ENCODE data around the gene ASCL4. TPM values are rescaled to one million over a fixed set of nuclear protein-coding genes. Genes with fewer than 3 reads are reported as not detected.

The ASCL4 gene
- total and polyA plus RNA-seq, 2 experiments from 2014 or later = 0.30 TPM; not detected in 1

DNA sequence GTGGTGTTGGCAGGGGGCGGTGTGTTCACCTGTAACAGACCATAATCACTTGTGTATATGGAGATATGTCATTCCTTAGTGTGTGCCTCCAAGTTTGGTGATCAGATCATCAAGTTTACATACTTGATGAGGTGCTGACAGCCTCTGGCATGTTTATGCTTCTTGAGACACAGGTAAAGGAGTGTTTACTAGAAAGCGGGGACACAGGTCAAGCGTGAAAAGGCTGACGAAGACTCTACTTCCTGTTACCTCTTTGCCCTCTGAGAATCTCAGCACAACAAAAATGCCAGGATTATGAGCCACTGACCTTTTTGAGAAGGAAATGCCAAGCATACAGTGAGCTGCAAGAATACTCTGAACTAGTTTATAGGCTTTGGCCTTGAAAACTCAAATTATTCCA, 43.1 kb upstream of the ASCL4 start:
- no peaks in the 10 kb centered on the region for H3K4me1 ChIP-seq (ENCODE audit: insufficient read depth)
- H3K27me3 ChIP-seq = no peaks in the 10 kb centered on the region
- TF ChIP-seq EZH2 (IDR thresholded peaks at IDR 0.05; ENCODE audit: borderline replicate concordance) = no peak
- TF ChIP-seq, protein P1, sequence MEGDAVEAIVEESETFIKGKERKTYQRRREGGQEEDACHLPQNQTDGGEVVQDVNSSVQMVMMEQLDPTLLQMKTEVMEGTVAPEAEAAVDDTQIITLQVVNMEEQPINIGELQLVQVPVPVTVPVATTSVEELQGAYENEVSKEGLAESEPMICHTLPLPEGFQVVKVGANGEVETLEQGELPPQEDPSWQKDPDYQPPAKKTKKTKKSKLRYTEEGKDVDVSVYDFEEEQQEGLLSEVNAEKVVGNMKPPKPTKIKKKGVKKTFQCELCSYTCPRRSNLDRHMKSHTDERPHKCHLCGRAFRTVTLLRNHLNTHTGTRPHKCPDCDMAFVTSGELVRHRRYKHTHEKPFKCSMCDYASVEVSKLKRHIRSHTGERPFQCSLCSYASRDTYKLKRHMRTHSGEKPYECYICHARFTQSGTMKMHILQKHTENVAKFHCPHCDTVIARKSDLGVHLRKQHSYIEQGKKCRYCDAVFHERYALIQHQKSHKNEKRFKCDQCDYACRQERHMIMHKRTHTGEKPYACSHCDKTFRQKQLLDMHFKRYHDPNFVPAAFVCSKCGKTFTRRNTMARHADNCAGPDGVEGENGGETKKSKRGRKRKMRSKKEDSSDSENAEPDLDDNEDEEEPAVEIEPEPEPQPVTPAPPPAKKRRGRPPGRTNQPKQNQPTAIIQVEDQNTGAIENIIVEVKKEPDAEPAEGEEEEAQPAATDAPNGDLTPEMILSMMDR (IDR thresholded peaks at IDR 0.05; ENCODE audit: poor library complexity) = no peak
- no peak for TF ChIP-seq EZH2phosphoT487 (IDR thresholded peaks at IDR 0.05; ENCODE audit: low read depth, severe bottlenecking, unreplicated experiment)
- no peak overlapping the region for H3K4me2 ChIP-seq
- H3K9me3 ChIP-seq (ENCODE audit: low read depth) = no peaks in the 10 kb centered on the region
- no peak for DNase-seq (ENCODE audit: low spot score)
- no peak overlapping the region for H2AFZ ChIP-seq
- H3K36me3 ChIP-seq (replicated peaks; ENCODE audit: insufficient read depth, low read depth) = peaks cover under 1% of the 10 kb centered on the region
- peaks cover 4% of the 10 kb centered on the region for H4K20me1 ChIP-seq (ENCODE audit: insufficient read depth, poor library complexity, severe bottlenecking)
- H3K4me3 ChIP-seq = no peak overlapping the region
- WGBS (ENCODE audit: low lambda C conversion rate, missing lambda C conversion rate) = 75% methylated on average over 4 of the region's 4 CpGs
- no peak overlapping the region for H3K27ac ChIP-seq
- no peaks in the 10 kb centered on the region for H3K9me2 ChIP-seq (replicated peaks; ENCODE audit: insufficient read depth)
- no peaks in the 10 kb centered on the region for H3K79me2 ChIP-seq

DNA sequence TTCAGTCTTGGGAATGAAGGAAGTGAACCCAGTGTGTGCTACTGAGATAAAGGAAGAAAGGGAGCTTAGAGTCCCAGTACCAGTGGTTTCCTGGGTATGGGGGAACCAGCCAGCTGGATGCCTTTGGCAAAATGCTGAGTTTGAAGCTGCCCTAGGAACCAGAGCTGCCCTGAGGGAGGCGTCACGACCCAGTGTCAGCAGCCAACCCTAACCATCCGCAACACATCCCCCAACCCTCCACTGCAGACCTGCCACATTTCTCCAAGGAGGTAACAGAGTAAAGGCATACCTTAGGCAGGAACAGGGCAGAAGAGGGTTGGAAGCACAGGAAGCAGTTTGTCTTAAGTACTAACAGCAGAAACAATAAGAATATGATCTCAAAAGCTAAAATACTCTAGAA, 42.1 kb upstream of the ASCL4 start:
- H3K27me3 ChIP-seq = no peaks in the 10 kb centered on the region
- DNase-seq (ENCODE audit: low spot score) = no peak
- H3K36me3 ChIP-seq (replicated peaks; ENCODE audit: insufficient read depth, low read depth) = peaks cover 3% of the 10 kb centered on the region
- TF ChIP-seq EZH2phosphoT487 (IDR thresholded peaks at IDR 0.05; ENCODE audit: low read depth, severe bottlenecking, unreplicated experiment) (no peak), EZH2 (IDR thresholded peaks at IDR 0.05; ENCODE audit: borderline replicate concordance) (no peak)
- TF ChIP-seq, protein P1 (IDR thresholded peaks at IDR 0.05; ENCODE audit: poor library complexity) = no peak
- H3K27ac ChIP-seq = no peak overlapping the region
- H3K9me3 ChIP-seq (ENCODE audit: low read depth) = no peaks in the 10 kb centered on the region
- no peaks in the 10 kb centered on the region for H3K9me2 ChIP-seq (replicated peaks; ENCODE audit: insufficient read depth)
- 89% methylated on average over 3 of the region's 3 CpGs for WGBS (ENCODE audit: low lambda C conversion rate, missing lambda C conversion rate)
- H3K4me1 ChIP-seq (ENCODE audit: insufficient read depth) = no peaks in the 10 kb centered on the region
- H3K4me3 ChIP-seq = no peak overlapping the region
- H3K79me2 ChIP-seq = no peaks in the 10 kb centered on the region
- no peak overlapping the region for H3K4me2 ChIP-seq
- H2AFZ ChIP-seq = no peak overlapping the region
- H4K20me1 ChIP-seq (ENCODE audit: insufficient read depth, poor library complexity, severe bottlenecking) = peaks cover 4% of the 10 kb centered on the region

DNA sequence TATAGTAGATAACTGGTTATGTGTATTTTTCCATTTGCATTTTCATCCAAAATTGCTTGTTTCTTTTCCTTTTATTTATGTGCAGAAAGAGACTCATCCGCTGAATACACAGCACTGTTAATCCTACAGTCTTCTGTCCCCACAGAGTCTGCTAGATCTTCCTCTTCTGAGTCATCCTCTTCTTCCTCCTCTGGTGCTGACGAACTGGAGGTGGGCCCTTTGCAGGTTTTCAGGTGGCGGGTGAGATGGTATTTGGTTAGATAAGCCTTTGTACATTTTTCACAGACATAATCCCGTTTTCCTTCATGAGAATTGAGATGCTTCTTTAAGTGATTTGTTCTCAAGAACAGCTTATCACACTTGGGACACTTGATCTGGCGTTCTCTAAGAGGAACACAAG, 40.4 kb upstream of the ASCL4 start:
- H3K36me3 ChIP-seq (replicated peaks; ENCODE audit: insufficient read depth, low read depth) = peaks cover 3% of the 10 kb centered on the region
- H3K4me2 ChIP-seq = no peak overlapping the region
- no peaks in the 10 kb centered on the region for H3K27me3 ChIP-seq
- TF ChIP-seq EZH2phosphoT487 (IDR thresholded peaks at IDR 0.05; ENCODE audit: low read depth, severe bottlenecking, unreplicated experiment) (no peak), EZH2 (IDR thresholded peaks at IDR 0.05; ENCODE audit: borderline replicate concordance) (no peak)
- TF ChIP-seq, protein P1 (IDR thresholded peaks at IDR 0.05; ENCODE audit: poor library complexity) = no peak
- H3K27ac ChIP-seq = no peak overlapping the region
- no peaks in the 10 kb centered on the region for H3K9me3 ChIP-seq (ENCODE audit: low read depth)
- H4K20me1 ChIP-seq (ENCODE audit: insufficient read depth, poor library complexity, severe bottlenecking) = peaks cover 4% of the 10 kb centered on the region
- WGBS (ENCODE audit: low lambda C conversion rate, missing lambda C conversion rate) = 88% methylated on average over 5 of the region's 5 CpGs
- H2AFZ ChIP-seq = no peak overlapping the region
- no peaks in the 10 kb centered on the region for H3K4me1 ChIP-seq (ENCODE audit: insufficient read depth)
- no peak overlapping the region for H3K4me3 ChIP-seq
- H3K79me2 ChIP-seq = no peaks in the 10 kb centered on the region
- no peaks in the 10 kb centered on the region for H3K9me2 ChIP-seq (replicated peaks; ENCODE audit: insufficient read depth)
- no peak for DNase-seq (ENCODE audit: low spot score)

DNA sequence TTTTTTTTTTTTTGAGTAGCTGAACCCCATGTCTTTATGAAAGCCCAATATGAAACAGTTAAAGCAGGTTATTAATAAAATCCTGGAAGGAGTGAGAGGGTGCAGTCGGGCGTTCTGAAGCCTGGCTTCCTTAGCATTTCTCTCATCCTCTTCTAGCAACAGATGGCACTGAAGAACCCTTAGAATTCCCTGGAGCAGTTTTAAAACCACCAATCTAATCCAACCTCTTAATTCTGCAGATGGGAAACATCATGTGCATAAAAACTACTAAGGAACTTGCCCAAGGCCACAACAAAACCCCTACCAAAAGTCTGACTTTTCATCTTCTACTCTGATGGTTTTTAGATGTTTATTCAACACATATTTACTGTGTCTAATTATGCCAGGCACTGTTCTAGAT, 38.7 kb upstream of the ASCL4 start:
- H3K27ac ChIP-seq = no peak overlapping the region
- 86% methylated on average over 2 of the region's 2 CpGs for WGBS (ENCODE audit: low lambda C conversion rate, missing lambda C conversion rate)

More for the DNA sequence above, 38.7 kb upstream of the ASCL4 start:
- Histone ChIP-seq H2AFZ (no peak overlapping the region), H3K79me2 (no peaks in the 10 kb centered on the region), H3K9me3 (ENCODE audit: low read depth) (no peaks in the 10 kb centered on the region), H3K27me3 (no peaks in the 10 kb centered on the region), H3K9me2 (replicated peaks; ENCODE audit: insufficient read depth) (no peaks in the 10 kb centered on the region), H3K4me2 (no peak overlapping the region), H3K36me3 (replicated peaks; ENCODE audit: insufficient read depth, low read depth) (peaks cover 3% of the 10 kb centered on the region), H3K4me1 (ENCODE audit: insufficient read depth) (no peaks in the 10 kb centered on the region), H4K20me1 (ENCODE audit: insufficient read depth, poor library complexity, severe bottlenecking) (peaks cover 4% of the 10 kb centered on the region), H3K4me3 (no peak overlapping the region)
- DNase-seq (ENCODE audit: low spot score) = no peak
- TF ChIP-seq EZH2 (IDR thresholded peaks at IDR 0.05; ENCODE audit: borderline replicate concordance) (no peak), EZH2phosphoT487 (IDR thresholded peaks at IDR 0.05; ENCODE audit: low read depth, severe bottlenecking, unreplicated experiment) (no peak)
- TF ChIP-seq, protein P1 (IDR thresholded peaks at IDR 0.05; ENCODE audit: poor library complexity) = no peak
